ENCODE measurements around the gene DVL2.

The DVL2 gene

DNA sequence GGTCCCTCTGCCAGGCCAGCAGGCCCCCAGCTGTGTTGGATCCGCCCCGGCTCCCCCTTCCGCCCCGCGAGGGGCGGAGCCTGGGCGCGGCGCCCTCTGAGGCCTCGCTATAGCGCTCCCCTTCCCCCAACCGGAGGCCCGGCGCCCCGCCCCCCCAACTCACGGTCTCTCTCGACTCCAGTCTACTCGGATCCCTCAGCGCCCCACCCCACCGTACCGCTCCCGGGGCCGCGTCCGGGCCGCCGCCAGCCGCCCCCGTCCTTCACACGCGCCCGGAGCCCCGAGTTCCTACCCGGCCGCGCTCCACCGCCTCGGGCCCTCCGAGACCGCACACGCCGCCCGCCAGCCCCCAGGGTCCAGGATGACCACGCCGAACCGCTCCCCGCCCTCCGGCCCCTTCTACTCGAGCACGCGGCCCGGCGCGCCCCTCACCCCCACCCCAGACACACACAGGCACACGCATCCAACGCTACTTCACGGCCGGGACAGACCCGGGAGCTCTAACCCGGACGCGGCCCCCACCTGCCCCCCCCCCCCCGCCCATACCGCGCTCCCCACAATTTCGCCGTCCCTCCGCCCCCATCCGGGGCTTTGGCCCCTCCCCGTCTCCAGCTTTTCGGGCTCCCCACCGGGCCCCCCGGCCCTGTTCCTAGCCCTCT, 3.6 kb upstream of the DVL2 start (continued):
- no peak for TF ChIP-seq ZNF391 (tag by site-specific recombination; IDR thresholded peaks at IDR 0.05; ENCODE audit: borderline replicate concordance, low read depth)
- TF ChIP-seq, protein P1, sequence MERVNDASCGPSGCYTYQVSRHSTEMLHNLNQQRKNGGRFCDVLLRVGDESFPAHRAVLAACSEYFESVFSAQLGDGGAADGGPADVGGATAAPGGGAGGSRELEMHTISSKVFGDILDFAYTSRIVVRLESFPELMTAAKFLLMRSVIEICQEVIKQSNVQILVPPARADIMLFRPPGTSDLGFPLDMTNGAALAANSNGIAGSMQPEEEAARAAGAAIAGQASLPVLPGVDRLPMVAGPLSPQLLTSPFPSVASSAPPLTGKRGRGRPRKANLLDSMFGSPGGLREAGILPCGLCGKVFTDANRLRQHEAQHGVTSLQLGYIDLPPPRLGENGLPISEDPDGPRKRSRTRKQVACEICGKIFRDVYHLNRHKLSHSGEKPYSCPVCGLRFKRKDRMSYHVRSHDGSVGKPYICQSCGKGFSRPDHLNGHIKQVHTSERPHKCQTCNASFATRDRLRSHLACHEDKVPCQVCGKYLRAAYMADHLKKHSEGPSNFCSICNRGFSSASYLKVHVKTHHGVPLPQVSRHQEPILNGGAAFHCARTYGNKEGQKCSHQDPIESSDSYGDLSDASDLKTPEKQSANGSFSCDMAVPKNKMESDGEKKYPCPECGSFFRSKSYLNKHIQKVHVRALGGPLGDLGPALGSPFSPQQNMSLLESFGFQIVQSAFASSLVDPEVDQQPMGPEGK (tag by site-specific recombination; IDR thresholded peaks at IDR 0.05) = peak; percentile 85
- no peak for TF ChIP-seq IKZF3 (tag by site-specific recombination; IDR thresholded peaks at IDR 0.05)
- TF ChIP-seq, protein P2, sequence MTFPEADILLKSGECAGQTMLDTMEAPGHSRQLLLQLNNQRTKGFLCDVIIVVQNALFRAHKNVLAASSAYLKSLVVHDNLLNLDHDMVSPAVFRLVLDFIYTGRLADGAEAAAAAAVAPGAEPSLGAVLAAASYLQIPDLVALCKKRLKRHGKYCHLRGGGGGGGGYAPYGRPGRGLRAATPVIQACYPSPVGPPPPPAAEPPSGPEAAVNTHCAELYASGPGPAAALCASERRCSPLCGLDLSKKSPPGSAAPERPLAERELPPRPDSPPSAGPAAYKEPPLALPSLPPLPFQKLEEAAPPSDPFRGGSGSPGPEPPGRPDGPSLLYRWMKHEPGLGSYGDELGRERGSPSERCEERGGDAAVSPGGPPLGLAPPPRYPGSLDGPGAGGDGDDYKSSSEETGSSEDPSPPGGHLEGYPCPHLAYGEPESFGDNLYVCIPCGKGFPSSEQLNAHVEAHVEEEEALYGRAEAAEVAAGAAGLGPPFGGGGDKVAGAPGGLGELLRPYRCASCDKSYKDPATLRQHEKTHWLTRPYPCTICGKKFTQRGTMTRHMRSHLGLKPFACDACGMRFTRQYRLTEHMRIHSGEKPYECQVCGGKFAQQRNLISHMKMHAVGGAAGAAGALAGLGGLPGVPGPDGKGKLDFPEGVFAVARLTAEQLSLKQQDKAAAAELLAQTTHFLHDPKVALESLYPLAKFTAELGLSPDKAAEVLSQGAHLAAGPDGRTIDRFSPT (tag by site-specific recombination; IDR thresholded peaks at IDR 0.05) = no peak
- TF ChIP-seq ZNF585B (tag by site-specific recombination; IDR thresholded peaks at IDR 0.05) = no peak
- TF ChIP-seq YY1 (tag by site-specific recombination; IDR thresholded peaks at IDR 0.05) = no peak
- TF ChIP-seq, protein P3, sequence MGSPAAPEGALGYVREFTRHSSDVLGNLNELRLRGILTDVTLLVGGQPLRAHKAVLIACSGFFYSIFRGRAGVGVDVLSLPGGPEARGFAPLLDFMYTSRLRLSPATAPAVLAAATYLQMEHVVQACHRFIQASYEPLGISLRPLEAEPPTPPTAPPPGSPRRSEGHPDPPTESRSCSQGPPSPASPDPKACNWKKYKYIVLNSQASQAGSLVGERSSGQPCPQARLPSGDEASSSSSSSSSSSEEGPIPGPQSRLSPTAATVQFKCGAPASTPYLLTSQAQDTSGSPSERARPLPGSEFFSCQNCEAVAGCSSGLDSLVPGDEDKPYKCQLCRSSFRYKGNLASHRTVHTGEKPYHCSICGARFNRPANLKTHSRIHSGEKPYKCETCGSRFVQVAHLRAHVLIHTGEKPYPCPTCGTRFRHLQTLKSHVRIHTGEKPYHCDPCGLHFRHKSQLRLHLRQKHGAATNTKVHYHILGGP (tag by site-specific recombination; IDR thresholded peaks at IDR 0.05) = no peak
- TF ChIP-seq, protein P4, sequence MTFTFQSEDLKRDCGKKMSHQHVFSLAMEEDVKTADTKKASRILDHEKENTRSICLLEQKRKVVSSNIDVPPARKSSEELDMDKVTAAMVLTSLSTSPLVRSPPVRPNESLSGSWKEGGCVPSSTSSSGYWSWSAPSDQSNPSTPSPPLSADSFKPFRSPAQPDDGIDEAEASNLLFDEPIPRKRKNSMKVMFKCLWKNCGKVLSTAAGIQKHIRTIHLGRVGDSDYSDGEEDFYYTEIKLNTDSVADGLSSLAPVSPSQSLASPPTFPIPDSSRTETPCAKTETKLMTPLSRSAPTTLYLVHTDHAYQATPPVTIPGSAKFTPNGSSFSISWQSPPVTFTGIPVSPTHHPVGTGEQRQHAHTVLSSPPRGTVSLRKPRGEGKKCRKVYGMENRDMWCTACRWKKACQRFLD (tag by site-specific recombination; IDR thresholded peaks at IDR 0.05) = no peak
- TF ChIP-seq ZNF214 (tag by site-specific recombination; IDR thresholded peaks at IDR 0.05; ENCODE audit: borderline replicate concordance) = no peak
- no peak for TF ChIP-seq ZNF157 (tag by site-specific recombination; IDR thresholded peaks at IDR 0.05)
- no peak for TF ChIP-seq ZXDB (tag by site-specific recombination; IDR thresholded peaks at IDR 0.05)
- TF ChIP-seq KLF9 (tag by site-specific recombination; IDR thresholded peaks at IDR 0.05; ENCODE audit: low read depth) = peak; percentile 72
- TF ChIP-seq ZNF792 (tag by site-specific recombination; IDR thresholded peaks at IDR 0.05) = no peak
- no peak for TF ChIP-seq ZNF2 (tag by site-specific recombination; IDR thresholded peaks at IDR 0.05)
- no peak for TF ChIP-seq ZSCAN30 (tag by site-specific recombination; IDR thresholded peaks at IDR 0.05)
- TF ChIP-seq ZNF600 (tag by site-specific recombination; IDR thresholded peaks at IDR 0.05) = no peak
- TF ChIP-seq, protein P5, sequence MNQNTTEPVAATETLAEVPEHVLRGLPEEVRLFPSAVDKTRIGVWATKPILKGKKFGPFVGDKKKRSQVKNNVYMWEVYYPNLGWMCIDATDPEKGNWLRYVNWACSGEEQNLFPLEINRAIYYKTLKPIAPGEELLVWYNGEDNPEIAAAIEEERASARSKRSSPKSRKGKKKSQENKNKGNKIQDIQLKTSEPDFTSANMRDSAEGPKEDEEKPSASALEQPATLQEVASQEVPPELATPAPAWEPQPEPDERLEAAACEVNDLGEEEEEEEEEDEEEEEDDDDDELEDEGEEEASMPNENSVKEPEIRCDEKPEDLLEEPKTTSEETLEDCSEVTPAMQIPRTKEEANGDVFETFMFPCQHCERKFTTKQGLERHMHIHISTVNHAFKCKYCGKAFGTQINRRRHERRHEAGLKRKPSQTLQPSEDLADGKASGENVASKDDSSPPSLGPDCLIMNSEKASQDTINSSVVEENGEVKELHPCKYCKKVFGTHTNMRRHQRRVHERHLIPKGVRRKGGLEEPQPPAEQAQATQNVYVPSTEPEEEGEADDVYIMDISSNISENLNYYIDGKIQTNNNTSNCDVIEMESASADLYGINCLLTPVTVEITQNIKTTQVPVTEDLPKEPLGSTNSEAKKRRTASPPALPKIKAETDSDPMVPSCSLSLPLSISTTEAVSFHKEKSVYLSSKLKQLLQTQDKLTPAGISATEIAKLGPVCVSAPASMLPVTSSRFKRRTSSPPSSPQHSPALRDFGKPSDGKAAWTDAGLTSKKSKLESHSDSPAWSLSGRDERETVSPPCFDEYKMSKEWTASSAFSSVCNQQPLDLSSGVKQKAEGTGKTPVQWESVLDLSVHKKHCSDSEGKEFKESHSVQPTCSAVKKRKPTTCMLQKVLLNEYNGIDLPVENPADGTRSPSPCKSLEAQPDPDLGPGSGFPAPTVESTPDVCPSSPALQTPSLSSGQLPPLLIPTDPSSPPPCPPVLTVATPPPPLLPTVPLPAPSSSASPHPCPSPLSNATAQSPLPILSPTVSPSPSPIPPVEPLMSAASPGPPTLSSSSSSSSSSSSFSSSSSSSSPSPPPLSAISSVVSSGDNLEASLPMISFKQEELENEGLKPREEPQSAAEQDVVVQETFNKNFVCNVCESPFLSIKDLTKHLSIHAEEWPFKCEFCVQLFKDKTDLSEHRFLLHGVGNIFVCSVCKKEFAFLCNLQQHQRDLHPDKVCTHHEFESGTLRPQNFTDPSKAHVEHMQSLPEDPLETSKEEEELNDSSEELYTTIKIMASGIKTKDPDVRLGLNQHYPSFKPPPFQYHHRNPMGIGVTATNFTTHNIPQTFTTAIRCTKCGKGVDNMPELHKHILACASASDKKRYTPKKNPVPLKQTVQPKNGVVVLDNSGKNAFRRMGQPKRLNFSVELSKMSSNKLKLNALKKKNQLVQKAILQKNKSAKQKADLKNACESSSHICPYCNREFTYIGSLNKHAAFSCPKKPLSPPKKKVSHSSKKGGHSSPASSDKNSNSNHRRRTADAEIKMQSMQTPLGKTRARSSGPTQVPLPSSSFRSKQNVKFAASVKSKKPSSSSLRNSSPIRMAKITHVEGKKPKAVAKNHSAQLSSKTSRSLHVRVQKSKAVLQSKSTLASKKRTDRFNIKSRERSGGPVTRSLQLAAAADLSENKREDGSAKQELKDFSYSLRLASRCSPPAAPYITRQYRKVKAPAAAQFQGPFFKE (tag by site-specific recombination; IDR thresholded peaks at IDR 0.05; ENCODE audit: borderline replicate concordance) = no peak
- no peak for TF ChIP-seq ZNF121 (tag by site-specific recombination; IDR thresholded peaks at IDR 0.05)
- TF ChIP-seq, protein P6, sequence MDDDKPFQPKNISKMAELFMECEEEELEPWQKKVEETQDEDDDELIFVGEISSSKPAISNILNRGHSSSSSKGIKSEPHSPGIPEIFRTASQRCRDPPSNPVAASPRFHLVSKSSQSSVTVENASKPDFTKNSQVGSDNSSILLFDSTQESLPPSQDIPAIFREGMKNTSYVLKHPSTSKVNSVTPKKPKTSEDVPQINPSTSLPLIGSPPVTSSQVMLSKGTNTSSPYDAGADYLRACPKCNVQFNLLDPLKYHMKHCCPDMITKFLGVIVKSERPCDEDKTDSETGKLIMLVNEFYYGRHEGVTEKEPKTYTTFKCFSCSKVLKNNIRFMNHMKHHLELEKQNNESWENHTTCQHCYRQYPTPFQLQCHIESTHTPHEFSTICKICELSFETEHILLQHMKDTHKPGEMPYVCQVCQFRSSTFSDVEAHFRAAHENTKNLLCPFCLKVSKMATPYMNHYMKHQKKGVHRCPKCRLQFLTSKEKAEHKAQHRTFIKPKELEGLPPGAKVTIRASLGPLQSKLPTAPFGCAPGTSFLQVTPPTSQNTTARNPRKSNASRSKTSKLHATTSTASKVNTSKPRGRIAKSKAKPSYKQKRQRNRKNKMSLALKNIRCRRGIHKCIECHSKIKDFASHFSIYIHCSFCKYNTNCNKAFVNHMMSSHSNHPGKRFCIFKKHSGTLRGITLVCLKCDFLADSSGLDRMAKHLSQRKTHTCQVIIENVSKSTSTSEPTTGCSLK (tag by site-specific recombination; IDR thresholded peaks at IDR 0.05) = no peak
- no peak for TF ChIP-seq ZNF311 (tag by site-specific recombination; IDR thresholded peaks at IDR 0.05; ENCODE audit: borderline replicate concordance)
- no peak for TF ChIP-seq ZNF837 (tag by site-specific recombination; IDR thresholded peaks at IDR 0.05)

All from HEK293 (cell line).